Liver (tissue), 3 donors: ENCODE results near the gene OLFML1.

Experiments
- JUND ChIP-seq, 2 donors: IDR thresholded peaks; 2 replicates each; pipeline ENCODE4 v1.6.1; 2016; ENCODE audit warnings: antibody characterized with exemption in 2 of 2
- TF ChIP-seq, protein P1 (sequence below): fragments of 150-350 bp; IDR thresholded peaks from 2 replicates; pipeline ENCODE4 v1.5.1; 2017; ENCODE audit warnings: improper control_type of control experiment, low read depth, low read length; ENCODE audit not compliant: missing input control
- TF ChIP-seq, protein P2 (sequence below): IDR thresholded peaks from 2 replicates; pipeline ENCODE4 v1.6.1; 2016; ENCODE audit warnings: antibody characterized with exemption
- donor health status: healthy.
- donor health status: healthy.

DNA sequence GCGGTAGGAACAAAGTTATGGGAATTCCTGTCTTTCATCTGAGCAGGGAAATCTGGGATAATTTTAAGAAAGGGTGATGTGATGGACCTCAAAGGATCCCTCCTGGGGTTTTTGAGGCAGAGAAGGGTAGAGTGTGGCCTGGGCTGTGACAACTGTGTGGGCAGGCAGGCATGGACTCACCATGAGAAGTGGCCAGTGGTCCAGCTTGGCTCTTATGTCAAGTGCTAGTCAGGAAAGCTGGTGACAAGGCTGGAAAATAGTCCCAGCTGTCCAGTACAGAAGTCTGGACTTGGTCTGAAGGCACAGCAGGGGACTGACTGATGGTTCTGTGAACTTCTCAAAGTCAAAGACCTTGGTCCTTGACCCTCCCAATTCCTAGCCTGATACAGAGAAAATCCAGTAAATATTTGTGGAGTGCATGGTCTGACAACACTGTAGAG is 30.2 kb downstream of the OLFML1 start:
- TF ChIP-seq, protein P1, sequence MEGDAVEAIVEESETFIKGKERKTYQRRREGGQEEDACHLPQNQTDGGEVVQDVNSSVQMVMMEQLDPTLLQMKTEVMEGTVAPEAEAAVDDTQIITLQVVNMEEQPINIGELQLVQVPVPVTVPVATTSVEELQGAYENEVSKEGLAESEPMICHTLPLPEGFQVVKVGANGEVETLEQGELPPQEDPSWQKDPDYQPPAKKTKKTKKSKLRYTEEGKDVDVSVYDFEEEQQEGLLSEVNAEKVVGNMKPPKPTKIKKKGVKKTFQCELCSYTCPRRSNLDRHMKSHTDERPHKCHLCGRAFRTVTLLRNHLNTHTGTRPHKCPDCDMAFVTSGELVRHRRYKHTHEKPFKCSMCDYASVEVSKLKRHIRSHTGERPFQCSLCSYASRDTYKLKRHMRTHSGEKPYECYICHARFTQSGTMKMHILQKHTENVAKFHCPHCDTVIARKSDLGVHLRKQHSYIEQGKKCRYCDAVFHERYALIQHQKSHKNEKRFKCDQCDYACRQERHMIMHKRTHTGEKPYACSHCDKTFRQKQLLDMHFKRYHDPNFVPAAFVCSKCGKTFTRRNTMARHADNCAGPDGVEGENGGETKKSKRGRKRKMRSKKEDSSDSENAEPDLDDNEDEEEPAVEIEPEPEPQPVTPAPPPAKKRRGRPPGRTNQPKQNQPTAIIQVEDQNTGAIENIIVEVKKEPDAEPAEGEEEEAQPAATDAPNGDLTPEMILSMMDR: no peak
- TF ChIP-seq, protein P2, sequence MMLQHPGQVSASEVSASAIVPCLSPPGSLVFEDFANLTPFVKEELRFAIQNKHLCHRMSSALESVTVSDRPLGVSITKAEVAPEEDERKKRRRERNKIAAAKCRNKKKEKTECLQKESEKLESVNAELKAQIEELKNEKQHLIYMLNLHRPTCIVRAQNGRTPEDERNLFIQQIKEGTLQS: no peak
- TF ChIP-seq JUND (IDR thresholded peaks at IDR 0.05): no peak
